GM12864 (cell line): ENCODE results near the gene SAMD14.

Experiments
- DNase-seq: peaks from one replicate; pipeline ENCODE4 v3.0.0-alpha.2; 2011; ENCODE audit warnings: low read depth
- H3K4me3 ChIP-seq: 2 replicates; pipeline ENCODE4 v1.5.1; 2011; ENCODE audit warnings: mild to moderate bottlenecking, low read depth, low read length, control low read depth
- TF ChIP-seq, protein P1 (sequence below): IDR thresholded peaks from 2 replicates; pipeline ENCODE4 v1.5.1; 2011; ENCODE audit warnings: low read depth, mild to moderate bottlenecking, moderate library complexity, low read length, control low read depth, inconsistent platforms; ENCODE audit errors: missing control alignments

SAMD14 gene

DNA sequence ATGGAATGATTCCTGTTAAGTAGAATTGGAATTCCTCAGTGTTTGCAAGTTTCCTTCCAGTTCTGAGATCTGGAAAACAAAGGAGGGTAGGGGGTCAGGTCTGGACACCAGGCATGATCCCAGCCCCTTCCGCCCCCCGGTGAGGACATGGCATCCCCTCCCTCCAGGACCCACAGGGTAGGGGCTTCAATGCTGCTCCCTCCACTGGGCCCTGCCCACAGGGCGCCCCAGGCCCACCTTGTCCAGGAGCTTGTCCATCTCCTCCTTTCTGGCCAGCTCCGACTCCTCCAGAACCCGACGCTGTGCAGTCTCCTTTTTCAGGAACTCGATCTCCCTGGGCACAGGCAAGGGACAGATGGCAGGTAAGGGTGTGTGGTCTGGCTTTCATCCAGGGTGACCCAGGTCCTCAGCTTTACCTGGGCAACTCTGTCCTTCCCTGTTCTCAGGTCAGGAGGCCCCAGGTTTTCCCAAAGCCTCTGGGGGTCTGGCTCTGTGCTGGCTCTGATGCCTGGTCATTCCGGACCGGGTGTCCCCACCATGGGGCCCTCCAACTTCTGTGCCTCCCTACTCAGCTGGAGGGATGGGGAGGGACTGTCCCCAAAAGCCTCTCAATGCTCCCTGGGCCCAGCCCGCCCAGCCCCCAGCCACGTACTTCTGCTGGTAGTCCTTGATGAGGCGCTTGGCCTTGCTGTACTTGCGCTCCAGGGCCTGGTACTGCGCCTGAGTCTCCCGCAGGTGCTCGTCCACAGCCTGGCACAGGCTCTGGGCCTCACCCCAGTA, 5.5 kb upstream of the SAMD14 start:
- TF ChIP-seq, protein P1, sequence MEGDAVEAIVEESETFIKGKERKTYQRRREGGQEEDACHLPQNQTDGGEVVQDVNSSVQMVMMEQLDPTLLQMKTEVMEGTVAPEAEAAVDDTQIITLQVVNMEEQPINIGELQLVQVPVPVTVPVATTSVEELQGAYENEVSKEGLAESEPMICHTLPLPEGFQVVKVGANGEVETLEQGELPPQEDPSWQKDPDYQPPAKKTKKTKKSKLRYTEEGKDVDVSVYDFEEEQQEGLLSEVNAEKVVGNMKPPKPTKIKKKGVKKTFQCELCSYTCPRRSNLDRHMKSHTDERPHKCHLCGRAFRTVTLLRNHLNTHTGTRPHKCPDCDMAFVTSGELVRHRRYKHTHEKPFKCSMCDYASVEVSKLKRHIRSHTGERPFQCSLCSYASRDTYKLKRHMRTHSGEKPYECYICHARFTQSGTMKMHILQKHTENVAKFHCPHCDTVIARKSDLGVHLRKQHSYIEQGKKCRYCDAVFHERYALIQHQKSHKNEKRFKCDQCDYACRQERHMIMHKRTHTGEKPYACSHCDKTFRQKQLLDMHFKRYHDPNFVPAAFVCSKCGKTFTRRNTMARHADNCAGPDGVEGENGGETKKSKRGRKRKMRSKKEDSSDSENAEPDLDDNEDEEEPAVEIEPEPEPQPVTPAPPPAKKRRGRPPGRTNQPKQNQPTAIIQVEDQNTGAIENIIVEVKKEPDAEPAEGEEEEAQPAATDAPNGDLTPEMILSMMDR = no peak
- DNase-seq = no peak
- no peak overlapping the region for H3K4me3 ChIP-seq

DNA sequence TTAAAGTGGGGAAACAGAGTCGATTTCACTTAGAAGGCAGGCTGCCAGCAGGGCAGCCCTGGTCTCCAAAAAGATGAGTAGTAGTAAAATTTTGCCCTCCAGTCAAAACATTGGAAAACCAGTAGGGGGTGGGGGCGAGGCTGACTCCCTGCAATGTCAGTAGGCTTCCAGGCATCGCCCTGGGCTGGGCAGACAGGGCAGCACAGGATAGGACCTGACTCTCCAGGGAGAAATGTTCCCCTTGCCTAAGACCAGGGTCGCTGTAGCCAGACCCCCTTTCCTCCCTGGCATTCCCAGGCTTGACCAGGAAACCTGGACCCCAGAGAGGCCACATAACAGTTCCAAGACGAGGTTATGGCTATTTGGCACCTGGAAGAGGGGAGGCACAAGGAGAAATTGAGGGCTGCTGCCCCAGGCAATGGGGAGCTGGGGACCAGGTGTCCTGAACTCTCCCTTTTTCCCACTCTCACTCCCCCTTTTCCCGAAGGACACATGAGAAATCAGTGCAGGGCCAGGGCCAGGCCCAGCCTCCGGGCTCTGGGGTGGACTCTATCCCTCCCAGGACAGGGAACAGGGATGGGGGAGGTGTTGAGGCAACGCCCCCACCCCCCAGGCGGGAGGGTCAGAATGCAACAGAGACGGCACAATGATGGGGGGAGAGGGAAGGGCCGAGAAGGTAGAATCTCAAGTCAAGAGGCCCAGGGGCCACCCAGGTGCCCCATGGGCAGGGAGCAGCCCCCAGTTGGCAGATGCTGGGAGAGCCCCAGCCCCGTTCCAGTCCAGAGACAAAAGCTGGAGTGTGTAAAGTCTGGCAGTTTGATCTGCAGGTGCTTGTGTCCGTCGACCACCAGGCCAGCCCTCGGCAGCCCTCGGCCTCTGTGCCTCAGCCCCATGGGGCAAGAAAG, 4.5 kb upstream of the SAMD14 start:
- no peak for DNase-seq
- H3K4me3 ChIP-seq = no peak overlapping the region
- TF ChIP-seq, protein P1 = no peak

- TF ChIP-seq, protein P1 = no peak
Observed at GRCh38 chr17:50133769-50134099, 3.8 kb upstream of the SAMD14 start.

DNA sequence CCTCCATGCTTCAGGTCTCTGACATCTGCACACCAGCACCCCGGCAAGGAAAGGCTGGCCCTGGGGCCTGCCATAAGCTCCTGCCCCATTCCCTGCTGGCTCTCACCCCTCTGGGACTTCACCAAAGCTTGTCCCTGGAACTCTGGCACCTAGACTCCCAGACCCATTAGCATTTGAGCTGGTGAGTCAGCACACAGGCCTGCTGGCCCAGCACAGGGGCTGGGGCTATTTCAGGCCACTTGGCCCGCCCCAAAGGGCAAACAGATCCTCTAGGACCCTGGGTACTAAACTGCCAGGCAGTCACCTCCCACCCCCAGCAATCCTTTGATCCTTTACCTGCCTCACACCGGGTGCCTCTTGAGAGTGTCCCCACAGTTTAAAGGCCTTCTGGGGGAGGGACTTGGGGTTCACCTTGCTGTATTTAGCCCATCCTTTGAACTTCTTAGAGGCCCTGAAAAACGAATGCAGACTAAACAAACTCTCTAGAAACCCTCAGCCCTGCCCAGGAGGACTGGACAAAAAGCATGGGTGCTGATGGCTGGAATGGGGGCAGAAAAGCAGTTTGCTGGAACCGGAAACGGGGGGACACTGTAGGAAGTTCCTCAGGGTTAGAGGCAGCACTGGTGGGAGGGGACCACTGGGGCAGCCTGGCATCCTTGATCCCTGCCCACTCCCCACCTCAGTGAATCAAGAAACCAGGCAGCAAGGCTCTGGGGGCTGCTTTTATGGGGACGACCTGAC, 3.2 kb upstream of the SAMD14 start:
- no peak overlapping the region for H3K4me3 ChIP-seq

More at GRCh38 chr17:50133769-50134099, 3.8 kb upstream of the SAMD14 start:
- DNase-seq = no peak
- no peak overlapping the region for H3K4me3 ChIP-seq

GRCh38 chr17:50132104-50132794, 2.3 kb upstream of the SAMD14 start:
- DNase-seq = no peak
- no peak overlapping the region for H3K4me3 ChIP-seq
- TF ChIP-seq, protein P1 = no peak

More for the DNA sequence above, 3.2 kb upstream of the SAMD14 start:
- no peak for DNase-seq
- TF ChIP-seq, protein P1 = no peak
